ENCODE data around the gene MED16. TPM values are rescaled to one million over a fixed set of nuclear protein-coding genes. Genes with fewer than 3 reads are reported as not detected.

MED16 gene
- total RNA-seq, 1 experiment from 2014 or later, result 83.0 TPM

DNA sequence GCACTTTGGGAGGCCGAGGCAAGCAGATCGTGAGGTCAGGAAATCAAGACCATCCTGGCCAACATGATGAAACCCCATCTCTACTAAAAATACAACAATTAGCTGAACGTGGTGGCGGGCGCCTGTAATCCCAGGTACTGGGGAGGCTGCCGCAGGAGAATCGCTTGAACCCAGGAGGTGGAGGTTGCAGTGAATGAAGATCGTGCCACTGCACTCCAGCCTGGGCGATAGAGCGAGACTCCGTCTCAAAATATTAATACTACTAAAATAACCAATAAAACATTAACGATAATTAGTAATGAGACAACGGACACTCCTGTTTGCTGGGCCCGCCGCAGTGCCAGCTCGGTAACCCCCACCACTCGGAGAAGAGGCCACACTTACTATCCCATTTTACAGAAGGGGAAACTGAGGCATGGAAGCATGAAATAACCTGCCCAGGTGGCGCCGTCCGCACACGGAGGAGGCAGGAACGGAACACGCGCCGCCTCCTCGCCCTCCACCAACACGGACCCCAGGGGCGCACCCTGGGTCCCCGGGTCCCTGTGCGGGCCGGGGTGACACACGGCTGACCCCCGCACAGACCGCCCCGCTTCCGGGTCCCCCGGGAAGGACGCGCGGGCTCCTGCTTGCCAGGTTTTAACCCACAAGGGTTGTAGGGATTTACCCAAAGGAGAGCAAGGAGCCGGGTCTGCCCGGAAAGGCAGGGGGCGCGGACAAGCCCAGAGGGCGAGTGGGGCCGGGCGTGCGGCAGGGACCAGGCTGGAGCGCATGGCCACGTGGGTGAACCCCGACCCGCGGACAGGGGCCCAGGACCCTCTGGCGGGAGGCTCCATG, 18.4 kb upstream of the MED16 start:
- no peak overlapping the region for H3K27ac ChIP-seq (ENCODE audit: low read depth, low read length, poor library complexity, severe bottlenecking)
- intact Hi-C loops (cut with micrococcal nuclease; ENCODE audit: unreplicated experiment), result loop anchor here (10.0 kb wide), 1 partner anchor 247 kb away; the partner anchor contains the start of gene RNF126
- BruUV-seq (replicated peaks), result no TSS peak

DNA sequence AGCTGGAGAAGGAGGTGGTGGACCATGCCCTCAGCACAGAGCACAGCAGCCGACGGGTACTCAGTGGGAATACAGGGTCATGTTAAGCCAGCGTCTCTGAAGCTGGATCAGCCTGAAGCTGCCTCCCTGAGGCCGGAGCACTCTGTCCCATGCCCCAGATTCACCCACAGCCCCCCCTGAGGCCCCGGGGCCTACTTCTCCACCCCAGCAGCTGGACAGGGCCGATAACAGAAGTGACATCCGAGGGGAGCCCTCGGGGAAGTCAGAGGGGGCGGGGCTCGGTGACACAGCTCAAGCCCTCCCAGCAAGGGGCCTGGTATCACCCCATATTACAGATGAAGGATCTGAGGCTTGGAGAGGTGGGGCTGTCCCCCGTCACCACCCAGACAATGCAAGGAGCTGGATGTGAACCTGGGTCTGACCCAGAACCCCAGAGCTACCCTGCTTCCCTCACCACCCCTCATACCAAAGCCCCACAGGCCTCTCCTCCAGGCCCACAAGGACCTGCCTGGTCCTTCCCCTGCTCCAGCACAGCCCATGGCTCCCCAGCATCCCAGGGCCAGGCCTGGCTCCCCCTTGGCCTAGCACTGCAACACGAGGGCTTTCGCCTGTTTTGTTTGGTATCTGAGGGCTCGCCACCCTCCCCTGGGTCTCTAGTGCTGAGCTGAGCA, 14.3 kb upstream of the MED16 start:
- Histone ChIP-seq H3K27ac (ENCODE audit: low read depth, low read length, poor library complexity, severe bottlenecking) (no peak overlapping the region), H3K27me3 (replicated peaks; ENCODE audit: insufficient read depth, low read depth, low read length, poor library complexity) (no peaks in the 10 kb centered on the region), H3K9me3 (ENCODE audit: low read depth, low read length, poor library complexity, severe bottlenecking) (no peaks in the 10 kb centered on the region), H3K36me3 (ENCODE audit: insufficient read depth, low read length, poor library complexity, severe bottlenecking) (no peaks in the 10 kb centered on the region), H3K4me3 (ENCODE audit: low read depth, low read length, poor library complexity, severe bottlenecking) (no peak overlapping the region), H3K4me1 (ENCODE audit: insufficient read depth, low read length, poor library complexity, severe bottlenecking) (peaks cover 8% of the 10 kb centered on the region)
- DNase-seq (ENCODE audit: low spot score), result no peak
- intact Hi-C loops (cut with micrococcal nuclease; ENCODE audit: unreplicated experiment), result no loop called here
- TF ChIP-seq, protein P1, sequence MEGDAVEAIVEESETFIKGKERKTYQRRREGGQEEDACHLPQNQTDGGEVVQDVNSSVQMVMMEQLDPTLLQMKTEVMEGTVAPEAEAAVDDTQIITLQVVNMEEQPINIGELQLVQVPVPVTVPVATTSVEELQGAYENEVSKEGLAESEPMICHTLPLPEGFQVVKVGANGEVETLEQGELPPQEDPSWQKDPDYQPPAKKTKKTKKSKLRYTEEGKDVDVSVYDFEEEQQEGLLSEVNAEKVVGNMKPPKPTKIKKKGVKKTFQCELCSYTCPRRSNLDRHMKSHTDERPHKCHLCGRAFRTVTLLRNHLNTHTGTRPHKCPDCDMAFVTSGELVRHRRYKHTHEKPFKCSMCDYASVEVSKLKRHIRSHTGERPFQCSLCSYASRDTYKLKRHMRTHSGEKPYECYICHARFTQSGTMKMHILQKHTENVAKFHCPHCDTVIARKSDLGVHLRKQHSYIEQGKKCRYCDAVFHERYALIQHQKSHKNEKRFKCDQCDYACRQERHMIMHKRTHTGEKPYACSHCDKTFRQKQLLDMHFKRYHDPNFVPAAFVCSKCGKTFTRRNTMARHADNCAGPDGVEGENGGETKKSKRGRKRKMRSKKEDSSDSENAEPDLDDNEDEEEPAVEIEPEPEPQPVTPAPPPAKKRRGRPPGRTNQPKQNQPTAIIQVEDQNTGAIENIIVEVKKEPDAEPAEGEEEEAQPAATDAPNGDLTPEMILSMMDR (conservative IDR thresholded peaks at IDR 0.05; ENCODE audit: low read depth, low read length), result no peak
- TF ChIP-seq EZH2 (IDR thresholded peaks at IDR 0.05; ENCODE audit: borderline replicate concordance, low read depth, low read length, poor library complexity, severe bottlenecking), result no peak
- ChIA-PET CTCF (no interaction called here), POLR2A (ENCODE audit: low non-redundant PET) (no interaction called here)
- no TSS peak for BruUV-seq (replicated peaks)

More for the DNA sequence above, 18.4 kb upstream of the MED16 start:
- H3K27me3 ChIP-seq (replicated peaks; ENCODE audit: insufficient read depth, low read depth, low read length, poor library complexity), result no peaks in the 10 kb centered on the region
- no peak overlapping the region for H3K4me3 ChIP-seq (ENCODE audit: low read depth, low read length, poor library complexity, severe bottlenecking)
- ChIA-PET CTCF (no interaction called here), POLR2A (ENCODE audit: low non-redundant PET) (no interaction called here)
- DNase-seq (ENCODE audit: low spot score), result no peak
- TF ChIP-seq, protein P1 (conservative IDR thresholded peaks at IDR 0.05; ENCODE audit: low read depth, low read length), result no peak
- TF ChIP-seq EZH2 (IDR thresholded peaks at IDR 0.05; ENCODE audit: borderline replicate concordance, low read depth, low read length, poor library complexity, severe bottlenecking), result no peak
- no peaks in the 10 kb centered on the region for H3K4me1 ChIP-seq (ENCODE audit: insufficient read depth, low read length, poor library complexity, severe bottlenecking)
- H3K9me3 ChIP-seq (ENCODE audit: low read depth, low read length, poor library complexity, severe bottlenecking), result no peaks in the 10 kb centered on the region
- no peaks in the 10 kb centered on the region for H3K36me3 ChIP-seq (ENCODE audit: insufficient read depth, low read length, poor library complexity, severe bottlenecking)

DNA sequence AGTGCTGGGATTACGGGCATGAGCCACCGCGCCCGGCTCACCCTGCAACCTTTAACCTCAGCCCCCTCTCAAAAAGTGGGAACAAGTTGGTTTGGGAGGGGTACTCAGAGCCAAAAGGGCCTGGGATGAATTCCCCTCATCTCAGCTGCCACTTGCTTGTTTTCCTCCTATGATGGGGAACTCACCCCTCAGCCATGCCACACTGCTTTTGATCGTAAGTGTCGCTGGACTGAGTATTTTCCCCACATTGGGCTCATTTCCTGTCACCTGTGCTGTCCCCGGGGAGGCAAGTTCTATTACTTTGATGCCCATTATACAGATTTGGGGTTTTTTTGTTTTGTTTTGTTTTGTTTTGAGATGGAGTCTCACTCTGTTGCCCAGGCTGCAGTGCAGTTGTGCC, 13.5 kb upstream of the MED16 start:
- H3K27me3 ChIP-seq (replicated peaks; ENCODE audit: insufficient read depth, low read depth, low read length, poor library complexity), result no peaks in the 10 kb centered on the region
- TF ChIP-seq, protein P1 (conservative IDR thresholded peaks at IDR 0.05; ENCODE audit: low read depth, low read length), result no peak
- TF ChIP-seq EZH2 (IDR thresholded peaks at IDR 0.05; ENCODE audit: borderline replicate concordance, low read depth, low read length, poor library complexity, severe bottlenecking), result no peak
- no peak for DNase-seq (ENCODE audit: low spot score)
- H3K4me1 ChIP-seq (ENCODE audit: insufficient read depth, low read length, poor library complexity, severe bottlenecking), result peaks cover 8% of the 10 kb centered on the region
- no peaks in the 10 kb centered on the region for H3K9me3 ChIP-seq (ENCODE audit: low read depth, low read length, poor library complexity, severe bottlenecking)
- ChIA-PET CTCF (no interaction called here), POLR2A (ENCODE audit: low non-redundant PET) (no interaction called here)
- no peak overlapping the region for H3K4me3 ChIP-seq (ENCODE audit: low read depth, low read length, poor library complexity, severe bottlenecking)
- no peaks in the 10 kb centered on the region for H3K36me3 ChIP-seq (ENCODE audit: insufficient read depth, low read length, poor library complexity, severe bottlenecking)
- H3K27ac ChIP-seq (ENCODE audit: low read depth, low read length, poor library complexity, severe bottlenecking), result no peak overlapping the region
- BruUV-seq (replicated peaks), result no TSS peak
- intact Hi-C loops (cut with micrococcal nuclease; ENCODE audit: unreplicated experiment), result no loop called here
